Activated CD4-positive, alpha-beta T cell treated with anti-CD3 and anti-CD28 coated beads for 1 hour (primary cell): ENCODE results near the gene SF3B5.
"Not testable (repeated sequence)": the region's sequence is repeated elsewhere in the genome, so short reads cannot be mapped to it uniquely, and the experiment has no call there.

Source experiments
- DNase-seq: peaks from one replicate; pipeline ENCODE4 v3.0.0-alpha.2; 2020

The SF3B5 gene

GRCh38 chr6:144095134-144096002, at the start of gene SF3B5:
TSS of gene SF3B5 (minus strand) at chr6:144095573. CDS start at chr6:144095497, 76 bp downstream.
- peak; percentile 96 for DNase-seq

- no peak for DNase-seq
Observed at GRCh38 chr6:144144996-144145395, 49.6 kb upstream of the SF3B5 start.

GRCh38 chr6:144143878-144144277, 48.5 kb upstream of the SF3B5 start:
- DNase-seq: no peak

- DNase-seq: no peak
Observed at GRCh38 chr6:144143106-144143505, 47.7 kb upstream of the SF3B5 start.

- no peak for DNase-seq
Observed at GRCh38 chr6:144141470-144141869, 46.1 kb upstream of the SF3B5 start.

GRCh38 chr6:144140867-144141266, 45.5 kb upstream of the SF3B5 start:
- no peak for DNase-seq

- DNase-seq: no peak
Observed at GRCh38 chr6:144139817-144140216, 44.4 kb upstream of the SF3B5 start.

GRCh38 chr6:144138542-144138941, 43.2 kb upstream of the SF3B5 start:
- no peak for DNase-seq

GRCh38 chr6:144134737-144135136, 39.4 kb upstream of the SF3B5 start:
- no peak for DNase-seq

GRCh38 chr6:144134176-144134575, 38.8 kb upstream of the SF3B5 start:
- no peak for DNase-seq

- DNase-seq: no peak
Observed at GRCh38 chr6:144133225-144133821, 38.0 kb upstream of the SF3B5 start.

- DNase-seq: not testable (repeated sequence)
Observed at GRCh38 chr6:144132167-144132690, 36.9 kb upstream of the SF3B5 start.

GRCh38 chr6:144131248-144131709, 35.9 kb upstream of the SF3B5 start:
- no peak for DNase-seq

- DNase-seq: no peak
Observed at GRCh38 chr6:144129469-144129868, 34.1 kb upstream of the SF3B5 start.

- no peak for DNase-seq
Observed at GRCh38 chr6:144127097-144127496, 31.7 kb upstream of the SF3B5 start.

- DNase-seq: no peak
Observed at GRCh38 chr6:144123836-144124235, 28.5 kb upstream of the SF3B5 start.

GRCh38 chr6:144123421-144123820, 28.0 kb upstream of the SF3B5 start:
- no peak for DNase-seq

- DNase-seq: no peak
Observed at GRCh38 chr6:144122861-144123260, 27.5 kb upstream of the SF3B5 start.

GRCh38 chr6:144119376-144119775, 24.0 kb upstream of the SF3B5 start:
- DNase-seq: no peak

- DNase-seq: no peak
Observed at GRCh38 chr6:144115219-144115618, 19.8 kb upstream of the SF3B5 start.

- no peak for DNase-seq
Observed at GRCh38 chr6:144113366-144113765, 18.0 kb upstream of the SF3B5 start.

- DNase-seq: no peak
Observed at GRCh38 chr6:144110210-144110609, 14.8 kb upstream of the SF3B5 start.

- DNase-seq: no peak
Observed at GRCh38 chr6:144106206-144106605, 10.8 kb upstream of the SF3B5 start.

- no peak for DNase-seq
Observed at GRCh38 chr6:144104898-144105487, 9.6 kb upstream of the SF3B5 start.
